Activated T-cell treated with anti-CD3 and anti-CD28 coated beads, Interleukin-2, amount 50 U/mL, for 24 hours (primary cell): ENCODE measurements around the gene FAM83B.

ENCODE experiments used
- DNase-seq: peaks from one replicate; pipeline ENCODE4 v3.0.0-alpha.2; 2020
- H3K27ac Mint-ChIP-seq: 2 replicates; pipeline ENCODE4 v1.8.0; 2020; ENCODE audit warnings: mild to moderate bottlenecking, mixed read lengths
- H3K27me3 Mint-ChIP-seq: 2 replicates; pipeline ENCODE4 v1.8.0; 2020; ENCODE audit warnings: mixed read lengths
- H3K36me3 Mint-ChIP-seq: 2 replicates; pipeline ENCODE4 v1.8.0; 2020; ENCODE audit warnings: low read depth, mixed read lengths
- H3K4me1 Mint-ChIP-seq: 2 replicates; pipeline ENCODE4 v1.8.0; 2020; ENCODE audit warnings: low read depth, mixed read lengths
- H3K4me3 Mint-ChIP-seq: 2 replicates; pipeline ENCODE4 v1.8.0; 2020; ENCODE audit warnings: mild to moderate bottlenecking, moderate library complexity, mixed read lengths
- H3K9me3 Mint-ChIP-seq: 2 replicates; pipeline ENCODE4 v1.8.0; 2020; ENCODE audit warnings: mixed read lengths

The FAM83B gene

GRCh38 chr6:54898767-54899166 lies 52.2 kb downstream of the FAM83B start:
- H3K4me1 Mint-ChIP-seq, result no peaks in the 10 kb centered on the region

GRCh38 chr6:54899442-54899841 lies 52.9 kb downstream of the FAM83B start:
- no peaks in the 10 kb centered on the region for H3K4me1 Mint-ChIP-seq
- H3K27me3 Mint-ChIP-seq, result no peaks in the 10 kb centered on the region
- DNase-seq, result no peak
- H3K36me3 Mint-ChIP-seq, result no peaks in the 10 kb centered on the region
- H3K4me3 Mint-ChIP-seq, result no peak overlapping the region
- H3K9me3 Mint-ChIP-seq, result peaks cover 3% of the 10 kb centered on the region
- no peak overlapping the region for H3K27ac Mint-ChIP-seq

More at GRCh38 chr6:54898767-54899166, 52.2 kb downstream of the FAM83B start:
- H3K9me3 Mint-ChIP-seq, result peaks cover 5% of the 10 kb centered on the region
- H3K36me3 Mint-ChIP-seq, result no peaks in the 10 kb centered on the region
- no peak overlapping the region for H3K27ac Mint-ChIP-seq
- no peaks in the 10 kb centered on the region for H3K27me3 Mint-ChIP-seq
- H3K4me3 Mint-ChIP-seq, result no peak overlapping the region
- DNase-seq, result no peak

GRCh38 chr6:54899986-54900385 lies 53.4 kb downstream of the FAM83B start:
- no peak for DNase-seq
- Mint-ChIP-seq H3K9me3 (peaks cover 3% of the 10 kb centered on the region), H3K27me3 (no peaks in the 10 kb centered on the region), H3K4me3 (no peak overlapping the region), H3K36me3 (no peaks in the 10 kb centered on the region), H3K27ac (no peak overlapping the region), H3K4me1 (no peaks in the 10 kb centered on the region)

DNA sequence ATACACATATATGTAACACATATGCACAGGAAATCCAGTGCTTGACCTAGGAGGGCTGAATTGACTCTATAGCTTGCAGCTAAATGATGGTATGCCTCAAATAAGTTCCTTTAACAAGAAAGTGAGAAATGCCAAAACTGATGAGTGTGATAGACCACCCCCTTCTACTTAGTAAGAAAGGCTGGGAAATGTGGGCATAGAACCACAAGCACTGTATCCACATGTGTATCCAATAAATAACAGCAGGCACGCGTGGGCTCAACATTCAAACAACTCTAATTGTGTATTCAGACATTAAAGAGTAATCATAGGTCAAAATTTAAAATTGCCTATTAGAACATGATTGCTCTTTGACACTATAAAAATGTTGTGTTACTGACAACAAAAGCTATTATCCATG lies 54.1 kb downstream of the FAM83B start:
- H3K36me3 Mint-ChIP-seq, result no peaks in the 10 kb centered on the region
- no peaks in the 10 kb centered on the region for H3K4me1 Mint-ChIP-seq
- H3K9me3 Mint-ChIP-seq, result peaks cover 3% of the 10 kb centered on the region
- no peak for DNase-seq
- H3K4me3 Mint-ChIP-seq, result no peak overlapping the region
- no peak overlapping the region for H3K27ac Mint-ChIP-seq
- H3K27me3 Mint-ChIP-seq, result no peaks in the 10 kb centered on the region

DNA sequence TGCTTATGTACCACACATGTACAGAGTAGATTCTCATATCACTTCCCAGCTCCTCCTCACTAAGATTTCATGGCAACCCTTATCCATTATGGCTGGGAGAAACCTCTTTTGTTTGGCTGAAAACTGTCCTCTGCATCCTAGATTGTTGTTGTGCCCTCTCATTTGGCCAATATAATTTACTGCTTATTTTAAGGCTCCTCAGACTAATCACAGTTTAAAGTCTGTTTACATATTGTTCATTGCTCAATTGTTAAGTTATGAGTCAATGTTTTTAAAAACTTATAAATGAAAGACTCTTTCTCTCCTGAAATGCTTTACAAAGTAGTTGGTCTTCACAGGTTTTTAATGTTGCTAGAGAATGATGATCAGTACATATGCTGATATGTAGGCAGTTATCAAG lies 57.3 kb downstream of the FAM83B start:
- DNase-seq, result no peak

GRCh38 chr6:54907355-54907754 lies 60.8 kb downstream of the FAM83B start:
- no peak for DNase-seq
- Mint-ChIP-seq H3K36me3 (no peaks in the 10 kb centered on the region), H3K27ac (no peak overlapping the region), H3K9me3 (no peaks in the 10 kb centered on the region), H3K4me3 (no peak overlapping the region), H3K27me3 (no peaks in the 10 kb centered on the region), H3K4me1 (no peaks in the 10 kb centered on the region)

More for the DNA sequence above, 57.3 kb downstream of the FAM83B start:
- no peaks in the 10 kb centered on the region for H3K4me1 Mint-ChIP-seq
- no peaks in the 10 kb centered on the region for H3K27me3 Mint-ChIP-seq
- H3K36me3 Mint-ChIP-seq, result no peaks in the 10 kb centered on the region
- H3K9me3 Mint-ChIP-seq, result peaks cover 3% of the 10 kb centered on the region
- H3K4me3 Mint-ChIP-seq, result no peak overlapping the region
- no peak overlapping the region for H3K27ac Mint-ChIP-seq

GRCh38 chr6:54909184-54909583 lies 62.6 kb downstream of the FAM83B start:
- Mint-ChIP-seq H3K36me3 (no peaks in the 10 kb centered on the region), H3K4me1 (no peaks in the 10 kb centered on the region), H3K27ac (no peak overlapping the region), H3K27me3 (no peaks in the 10 kb centered on the region), H3K9me3 (no peaks in the 10 kb centered on the region), H3K4me3 (no peak overlapping the region)
- no peak for DNase-seq

DNA sequence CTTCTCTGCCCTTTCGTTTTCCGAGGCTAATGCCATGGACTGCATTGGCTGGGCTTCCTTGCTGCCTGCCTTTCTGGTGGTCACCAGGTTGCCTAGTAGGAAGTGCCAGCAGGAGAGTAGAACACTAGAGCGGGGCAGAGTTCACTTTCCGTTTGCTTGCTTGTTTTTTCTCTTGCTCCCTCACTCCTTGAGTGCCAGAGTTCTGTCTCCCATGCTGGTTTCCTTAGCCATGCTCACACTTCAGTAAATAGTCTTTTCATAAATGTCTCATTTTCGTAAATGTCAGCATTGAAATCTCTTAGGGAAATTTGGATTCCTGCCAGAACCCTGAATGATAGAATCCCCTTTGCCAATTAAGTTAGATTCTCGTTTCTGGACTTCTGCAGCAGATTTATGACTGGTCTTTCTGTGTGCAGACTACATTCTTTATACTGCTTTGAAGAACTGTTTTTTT lies 63.9 kb downstream of the FAM83B start:
- H3K27ac Mint-ChIP-seq, result no peak overlapping the region
- peaks cover 2% of the 10 kb centered on the region for H3K9me3 Mint-ChIP-seq
- no peak overlapping the region for H3K4me3 Mint-ChIP-seq
- DNase-seq, result no peak
- H3K36me3 Mint-ChIP-seq, result no peaks in the 10 kb centered on the region
- no peaks in the 10 kb centered on the region for H3K27me3 Mint-ChIP-seq
- H3K4me1 Mint-ChIP-seq, result no peaks in the 10 kb centered on the region

DNA sequence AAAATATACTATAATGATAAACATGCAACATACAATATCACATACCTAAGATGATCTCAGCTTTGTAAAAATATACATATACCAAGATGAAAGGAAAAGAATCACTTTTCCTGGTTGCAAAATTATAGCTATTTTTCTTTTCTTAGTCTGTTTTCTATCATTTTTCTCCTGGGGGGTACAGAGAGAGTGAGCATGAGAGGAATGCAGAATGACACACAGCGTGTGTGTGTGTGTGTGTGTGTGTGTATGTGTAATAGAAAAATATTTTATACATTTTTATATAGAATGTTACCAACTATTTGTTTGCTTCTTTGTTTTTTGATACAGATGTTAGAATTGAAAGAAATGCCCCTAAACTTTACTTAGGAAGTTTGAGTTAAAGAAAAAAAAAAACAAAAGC lies 64.3 kb downstream of the FAM83B start:
- Mint-ChIP-seq H3K9me3 (peaks cover 2% of the 10 kb centered on the region), H3K4me3 (no peak overlapping the region), H3K27me3 (no peaks in the 10 kb centered on the region), H3K4me1 (no peaks in the 10 kb centered on the region), H3K36me3 (no peaks in the 10 kb centered on the region), H3K27ac (no peak overlapping the region)
- no peak for DNase-seq

DNA sequence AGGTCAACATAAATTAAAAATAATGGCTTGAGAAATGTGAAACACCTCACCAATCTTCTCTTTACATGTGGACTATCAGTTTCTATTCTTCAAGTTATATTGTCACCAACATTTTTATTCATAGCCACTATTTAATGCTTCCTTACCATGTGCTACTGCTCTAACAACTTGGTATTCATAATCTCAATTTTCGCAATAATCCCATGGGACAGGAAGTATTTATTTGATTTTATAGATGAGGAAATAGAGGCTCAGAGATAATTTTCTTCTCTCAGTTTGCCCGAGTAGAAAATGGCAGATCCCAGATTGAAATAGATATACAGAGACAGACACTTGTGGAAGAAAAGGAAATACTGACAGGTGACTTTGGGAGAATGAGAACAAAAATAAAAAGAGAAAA lies 66.6 kb downstream of the FAM83B start:
- no peak overlapping the region for H3K27ac Mint-ChIP-seq
- H3K4me3 Mint-ChIP-seq, result no peak overlapping the region
- H3K9me3 Mint-ChIP-seq, result peaks cover 2% of the 10 kb centered on the region

DNA sequence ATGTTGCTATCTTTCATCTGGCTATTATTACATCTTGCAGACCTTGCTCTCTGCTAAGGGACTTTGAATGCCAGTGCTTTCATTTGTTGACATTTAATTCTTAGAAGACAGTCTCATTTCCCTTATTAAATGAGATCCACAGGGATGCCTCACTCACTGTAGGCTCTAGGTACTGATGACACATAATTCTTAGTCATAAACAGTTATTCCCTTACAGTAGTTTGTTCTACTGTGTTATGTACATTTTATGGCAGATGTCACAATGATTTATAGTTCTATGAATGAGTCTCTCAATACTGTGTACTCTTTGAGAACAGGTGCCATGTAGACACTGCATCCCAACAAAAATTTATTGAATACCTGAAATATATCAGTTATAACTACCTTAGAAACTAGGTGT lies 70.3 kb downstream of the FAM83B start:
- DNase-seq, result no peak
- H3K27me3 Mint-ChIP-seq, result no peaks in the 10 kb centered on the region
- H3K4me1 Mint-ChIP-seq, result no peaks in the 10 kb centered on the region
- H3K36me3 Mint-ChIP-seq, result no peaks in the 10 kb centered on the region
- no peak overlapping the region for H3K27ac Mint-ChIP-seq
- H3K9me3 Mint-ChIP-seq, result peaks cover 4% of the 10 kb centered on the region
- no peak overlapping the region for H3K4me3 Mint-ChIP-seq

More for the DNA sequence above, 66.6 kb downstream of the FAM83B start:
- no peaks in the 10 kb centered on the region for H3K4me1 Mint-ChIP-seq
- no peaks in the 10 kb centered on the region for H3K36me3 Mint-ChIP-seq
- no peak for DNase-seq
- H3K27me3 Mint-ChIP-seq, result no peaks in the 10 kb centered on the region

DNA sequence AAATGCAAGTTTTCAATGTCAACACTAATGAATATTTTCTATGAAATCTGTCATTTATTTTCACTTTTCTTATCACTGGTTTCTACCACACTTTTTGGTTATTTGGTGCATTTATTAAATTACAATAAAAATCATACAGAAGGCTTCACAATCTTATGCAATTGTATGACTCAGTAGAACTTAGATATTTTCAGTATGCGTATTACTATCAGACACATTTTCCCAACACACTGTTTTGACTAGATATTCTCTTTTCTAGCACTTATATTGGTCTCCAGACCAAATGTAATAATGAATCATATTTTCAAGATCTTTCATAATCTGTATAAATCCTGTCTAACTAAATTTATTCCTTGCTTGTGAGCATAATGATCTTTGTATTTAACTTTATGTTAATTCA lies 74.1 kb downstream of the FAM83B start:
- Mint-ChIP-seq H3K4me1 (no peaks in the 10 kb centered on the region), H3K27ac (no peak overlapping the region), H3K4me3 (no peak overlapping the region), H3K36me3 (no peaks in the 10 kb centered on the region), H3K27me3 (no peaks in the 10 kb centered on the region), H3K9me3 (peaks cover 3% of the 10 kb centered on the region)
- DNase-seq, result no peak

DNA sequence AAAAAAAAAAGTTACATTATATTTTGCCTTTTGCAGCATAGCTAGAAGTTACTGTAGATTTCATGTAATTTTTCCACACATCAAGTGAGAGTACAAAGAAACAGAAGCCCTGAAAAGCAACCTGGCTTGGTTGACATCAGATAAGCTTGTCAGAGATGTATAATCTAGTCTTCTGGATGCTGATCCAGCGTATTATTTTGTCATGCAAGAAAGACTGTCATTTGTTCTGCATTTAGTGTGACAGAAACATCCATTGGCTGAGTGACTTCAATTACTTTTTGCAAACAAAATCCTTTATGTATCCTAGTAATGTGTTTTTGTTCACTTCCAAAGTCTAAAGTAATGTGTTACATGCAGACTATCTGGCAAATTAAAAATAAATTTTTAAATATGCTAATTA lies 75.3 kb downstream of the FAM83B start:
- Mint-ChIP-seq H3K27me3 (no peaks in the 10 kb centered on the region), H3K4me3 (no peak overlapping the region), H3K36me3 (no peaks in the 10 kb centered on the region), H3K27ac (no peak overlapping the region), H3K9me3 (peaks cover 3% of the 10 kb centered on the region), H3K4me1 (no peaks in the 10 kb centered on the region)
- DNase-seq, result no peak

- H3K4me1 Mint-ChIP-seq, result no peaks in the 10 kb centered on the region
- H3K27me3 Mint-ChIP-seq, result no peaks in the 10 kb centered on the region
- peaks cover 19% of the 10 kb centered on the region for H3K9me3 Mint-ChIP-seq
- DNase-seq, result no peak
- no peak overlapping the region for H3K27ac Mint-ChIP-seq
- H3K4me3 Mint-ChIP-seq, result no peak overlapping the region
- no peaks in the 10 kb centered on the region for H3K36me3 Mint-ChIP-seq
Observed at GRCh38 chr6:54929245-54929909, 82.8 kb downstream of the FAM83B start.

- no peaks in the 10 kb centered on the region for H3K27me3 Mint-ChIP-seq
- no peak overlapping the region for H3K4me3 Mint-ChIP-seq
- DNase-seq, result no peak
- peaks cover 19% of the 10 kb centered on the region for H3K9me3 Mint-ChIP-seq
- H3K36me3 Mint-ChIP-seq, result no peaks in the 10 kb centered on the region
- no peaks in the 10 kb centered on the region for H3K4me1 Mint-ChIP-seq
- H3K27ac Mint-ChIP-seq, result no peak overlapping the region
Observed at GRCh38 chr6:54932622-54933021, 86.1 kb downstream of the FAM83B start.

DNA sequence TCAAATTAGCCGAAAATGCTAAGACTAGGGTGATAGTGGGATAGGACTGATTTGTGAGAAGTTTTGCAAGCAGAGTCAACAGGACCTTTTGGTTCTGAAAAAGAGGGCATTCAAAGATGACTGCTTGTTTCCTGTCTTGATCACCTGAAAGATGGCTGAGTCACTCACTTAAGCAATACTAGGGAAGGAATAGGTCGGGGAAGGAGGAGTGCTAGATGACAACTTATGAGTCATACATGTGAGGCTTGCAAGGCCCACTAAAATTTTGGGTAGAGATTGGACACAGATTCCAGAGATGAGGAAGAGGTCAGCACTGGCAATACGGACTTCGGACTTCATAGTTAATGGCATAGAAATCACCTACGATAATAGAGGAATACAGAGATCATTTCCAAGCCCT lies 89.2 kb downstream of the FAM83B start:
- no peaks in the 10 kb centered on the region for H3K4me1 Mint-ChIP-seq
- no peak for DNase-seq
- peaks cover 31% of the 10 kb centered on the region for H3K9me3 Mint-ChIP-seq
- no peaks in the 10 kb centered on the region for H3K27me3 Mint-ChIP-seq
- H3K27ac Mint-ChIP-seq, result no peak overlapping the region
- no peak overlapping the region for H3K4me3 Mint-ChIP-seq
- H3K36me3 Mint-ChIP-seq, result no peaks in the 10 kb centered on the region
